C4-2B (cell line): ENCODE measurements around the gene EPHA4.

Source experiments
- CTCF ChIP-seq: fragments of 450-650 bp; conservative IDR thresholded peaks from 2 replicates; pipeline ENCODE4 v1.5.1; 2017; ENCODE audit warnings: mild to moderate bottlenecking
- ZFX ChIP-seq: fragments of 450-650 bp; IDR thresholded peaks from 2 replicates; pipeline ENCODE4 v1.6.1; 2017

GRCh38 chr2:221606424-221606823 lies 34.3 kb upstream of the EPHA4 start:
- TF ChIP-seq CTCF (no peak), ZFX (no peak)
